Measurements from ENCODE around the gene SLC25A46. TPM values are rescaled to one million over a fixed set of nuclear protein-coding genes. Genes with fewer than 3 reads are reported as not detected.

Gene SLC25A46
- total and polyA plus RNA-seq, 10 donors, result 14.1 to 59.7 (median 41.4) TPM

DNA sequence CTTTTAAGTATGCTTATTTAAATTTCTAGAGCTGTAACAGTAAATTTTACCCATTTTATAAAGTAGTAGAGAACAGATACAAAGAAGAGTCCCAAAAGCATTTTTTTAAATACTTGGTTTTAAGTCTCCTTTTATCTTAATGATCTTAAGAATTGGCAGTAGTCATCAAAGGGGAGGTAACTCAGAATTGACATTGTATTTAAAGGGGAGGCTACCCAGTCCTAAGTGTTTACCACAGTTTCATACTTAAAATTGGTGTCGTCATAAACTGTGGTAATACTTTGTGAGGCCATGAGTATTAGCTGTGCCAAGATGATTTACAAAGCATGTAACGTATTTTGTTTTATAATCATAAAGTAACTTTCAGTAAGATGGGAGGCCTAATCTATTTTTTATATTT is 14.8 kb downstream of the SLC25A46 start:
- Histone ChIP-seq H3K9me3 (no peaks in the 10 kb centered on the region), H3K36me3 (peaks cover 0 to 87% (median 31%) of the 10 kb centered on the region in 6 donors), H3K4me3 (no peak overlapping the region), H3K4me1 (peaks cover 0 to 22% (median 4%) of the 10 kb centered on the region in 6 donors), H3K27ac (no peak overlapping the region), H3K27me3 (replicated peaks in 1 of 7) (no peaks in the 10 kb centered on the region)
- DNase-seq, result no peak
- intact Hi-C loops (cut with DNase I; ENCODE audit: low total_unique reads), result no loop called here
- TF ChIP-seq, protein P1, sequence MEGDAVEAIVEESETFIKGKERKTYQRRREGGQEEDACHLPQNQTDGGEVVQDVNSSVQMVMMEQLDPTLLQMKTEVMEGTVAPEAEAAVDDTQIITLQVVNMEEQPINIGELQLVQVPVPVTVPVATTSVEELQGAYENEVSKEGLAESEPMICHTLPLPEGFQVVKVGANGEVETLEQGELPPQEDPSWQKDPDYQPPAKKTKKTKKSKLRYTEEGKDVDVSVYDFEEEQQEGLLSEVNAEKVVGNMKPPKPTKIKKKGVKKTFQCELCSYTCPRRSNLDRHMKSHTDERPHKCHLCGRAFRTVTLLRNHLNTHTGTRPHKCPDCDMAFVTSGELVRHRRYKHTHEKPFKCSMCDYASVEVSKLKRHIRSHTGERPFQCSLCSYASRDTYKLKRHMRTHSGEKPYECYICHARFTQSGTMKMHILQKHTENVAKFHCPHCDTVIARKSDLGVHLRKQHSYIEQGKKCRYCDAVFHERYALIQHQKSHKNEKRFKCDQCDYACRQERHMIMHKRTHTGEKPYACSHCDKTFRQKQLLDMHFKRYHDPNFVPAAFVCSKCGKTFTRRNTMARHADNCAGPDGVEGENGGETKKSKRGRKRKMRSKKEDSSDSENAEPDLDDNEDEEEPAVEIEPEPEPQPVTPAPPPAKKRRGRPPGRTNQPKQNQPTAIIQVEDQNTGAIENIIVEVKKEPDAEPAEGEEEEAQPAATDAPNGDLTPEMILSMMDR (IDR thresholded peaks at IDR 0.05 in 8 of 11, conservative IDR thresholded peaks at IDR 0.05 in 3 of 11), result no peak
- TF ChIP-seq POLR2A (IDR thresholded peaks at IDR 0.05) (no peak), POLR2AphosphoS5 (IDR thresholded peaks at IDR 0.05) (no peak)
- WGBS, 5 donors, result 76 to 91% (median 82%) methylated on average over 2 of the region's 2 CpGs

DNA sequence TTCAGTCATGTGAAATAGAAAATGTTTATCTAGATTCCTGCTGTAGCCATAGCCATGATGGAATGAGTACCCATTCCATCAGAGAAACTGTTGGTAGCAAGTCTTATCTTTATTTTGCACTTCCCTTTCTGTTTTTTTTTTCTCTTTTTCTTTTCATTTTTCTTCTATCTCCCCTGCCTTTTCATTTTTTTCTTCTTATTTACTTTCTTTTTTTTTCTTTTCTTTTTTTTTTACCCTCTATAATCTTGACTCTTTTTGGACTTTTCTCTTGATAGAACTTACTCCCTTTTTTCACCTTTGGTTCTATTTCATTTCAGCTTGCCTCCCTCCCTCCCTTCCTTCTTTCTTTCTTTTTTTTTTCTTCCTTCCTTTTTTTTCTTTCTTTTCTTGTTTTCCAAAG is 15.4 kb downstream of the SLC25A46 start:
- DNase-seq, result no peak
- Histone ChIP-seq H3K36me3 (peaks cover 0 to 87% (median 28%) of the 10 kb centered on the region in 6 donors), H3K27me3 (replicated peaks in 1 of 7) (no peaks in the 10 kb centered on the region), H3K9me3 (no peaks in the 10 kb centered on the region), H3K27ac (no peak overlapping the region), H3K4me3 (no peak overlapping the region), H3K4me1 (peaks cover 0 to 22% (median 4%) of the 10 kb centered on the region in 6 donors)
- intact Hi-C loops (cut with DNase I; ENCODE audit: low total_unique reads), result no loop called here
- TF ChIP-seq POLR2AphosphoS5 (IDR thresholded peaks at IDR 0.05), result no peak
- no peak for TF ChIP-seq POLR2A (IDR thresholded peaks at IDR 0.05)
- TF ChIP-seq, protein P1 (IDR thresholded peaks at IDR 0.05 in 8 of 11, conservative IDR thresholded peaks at IDR 0.05 in 3 of 11), result no peak

DNA sequence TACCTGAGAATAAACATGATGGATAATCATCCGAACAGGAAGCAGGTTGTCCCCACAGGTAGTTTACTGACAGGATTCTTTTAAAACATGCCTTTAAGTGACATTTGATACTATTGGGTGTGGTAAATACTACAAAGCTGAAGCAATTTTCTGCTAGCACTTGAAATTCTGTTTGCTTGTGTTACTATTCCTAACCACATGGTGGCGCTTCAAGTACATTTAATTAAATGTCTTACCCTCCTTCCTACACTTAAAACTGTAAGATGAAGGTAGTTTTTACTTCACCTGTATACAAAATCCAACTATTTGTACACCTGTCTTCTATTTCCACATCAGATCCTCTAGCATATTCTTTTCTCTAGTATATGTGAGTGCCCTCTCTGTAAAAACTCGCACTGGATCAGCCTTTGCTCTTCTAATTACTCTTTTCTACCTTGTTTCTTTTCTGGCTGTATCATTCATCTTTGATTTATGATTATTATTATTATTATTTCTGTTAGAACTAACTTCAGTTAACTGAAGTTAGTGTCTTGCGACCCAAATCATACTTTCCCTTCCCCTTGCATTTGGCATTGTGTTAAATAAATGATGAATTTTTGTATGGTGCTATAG is 18.4 kb downstream of the SLC25A46 start:
- DNase-seq, result no peak
- Histone ChIP-seq H3K4me3 (no peak overlapping the region), H3K36me3 (peaks cover 0 to 87% (median 52%) of the 10 kb centered on the region in 6 donors), H3K27ac (no peak overlapping the region), H3K9me3 (no peaks in the 10 kb centered on the region), H3K4me1 (peaks cover 0 to 9% (median 2%) of the 10 kb centered on the region in 6 donors), H3K27me3 (replicated peaks in 1 of 7) (no peaks in the 10 kb centered on the region)
- intact Hi-C loops (cut with DNase I; ENCODE audit: low total_unique reads), result no loop called here
- WGBS, 5 donors, result 56 to 64% (median 60%) methylated on average over 4 of the region's 4 CpGs
- no peak for TF ChIP-seq POLR2A (IDR thresholded peaks at IDR 0.05)
- TF ChIP-seq, protein P1 (IDR thresholded peaks at IDR 0.05 in 8 of 11, conservative IDR thresholded peaks at IDR 0.05 in 3 of 11), result peak; percentile 21 to 74 (median 51)

DNA sequence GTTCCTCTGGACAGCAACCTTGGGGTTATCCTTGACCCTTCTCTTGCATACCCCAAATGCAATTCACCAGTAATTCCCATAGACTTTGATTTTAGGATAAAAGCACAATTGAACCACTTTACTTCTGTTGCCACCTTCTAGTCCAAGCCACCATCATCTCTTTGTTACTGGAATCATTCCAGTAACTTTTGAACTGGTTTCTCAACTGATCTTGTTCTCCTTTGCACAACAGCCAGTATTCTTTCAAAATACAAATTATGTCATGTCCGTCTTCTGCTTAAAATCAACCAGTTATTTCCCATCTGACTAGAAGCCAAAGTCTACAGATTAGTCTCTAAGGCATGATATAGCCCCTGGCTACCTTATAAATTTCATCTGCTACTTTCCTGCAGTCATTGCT is 21.4 kb downstream of the SLC25A46 start:
- Histone ChIP-seq H3K36me3 (peaks cover 0 to 94% (median 59%) of the 10 kb centered on the region in 6 donors), H3K9me3 (no peaks in the 10 kb centered on the region), H3K4me3 (no peak overlapping the region), H3K4me1 (no peaks in the 10 kb centered on the region), H3K27ac (no peak overlapping the region), H3K27me3 (replicated peaks in 1 of 7) (no peaks in the 10 kb centered on the region)
- TF ChIP-seq POLR2A (IDR thresholded peaks at IDR 0.05), result no peak
- no peak for TF ChIP-seq POLR2AphosphoS5 (IDR thresholded peaks at IDR 0.05)
- no peak for DNase-seq
- 65 to 95% (median 93%) methylated on average over 1 of the region's 1 CpG for WGBS, 5 donors
- intact Hi-C loops (cut with DNase I; ENCODE audit: low total_unique reads), result no loop called here
